Type B pancreatic cell (in vitro differentiated cells): Measurements from ENCODE around the gene DEGS2. TPM values are rescaled to one million over a fixed set of nuclear protein-coding genes. Genes with fewer than 3 reads are reported as not detected.

Experiments used
- DNase-seq: peaks from one replicate; pipeline ENCODE4 v3.0.0; 2021; ENCODE audit warnings: mixed read lengths; ENCODE audit not compliant: unreplicated experiment; ENCODE audit errors: extremely low spot score
- H3K27ac Mint-ChIP-seq: 2 replicates; pipeline ENCODE4 v1.8.0; 2021; ENCODE audit warnings: mild to moderate bottlenecking, mixed read lengths
- H3K27me3 Mint-ChIP-seq: 2 replicates; pipeline ENCODE4 v1.8.0; 2021; ENCODE audit warnings: mixed read lengths
- H3K36me3 Mint-ChIP-seq: 2 replicates; pipeline ENCODE4 v1.8.0; 2021; ENCODE audit warnings: mixed read lengths
- H3K4me1 Mint-ChIP-seq: one replicate; pipeline ENCODE4 v1.8.0; 2021; ENCODE audit warnings: mixed read lengths; ENCODE audit not compliant: unreplicated experiment
- H3K4me3 Mint-ChIP-seq: 2 replicates; pipeline ENCODE4 v1.8.0; 2021; ENCODE audit warnings: mild to moderate bottlenecking, mixed read lengths
- H3K9me3 Mint-ChIP-seq: 2 replicates; pipeline ENCODE4 v1.8.0; 2021; ENCODE audit warnings: mixed read lengths
- CTCF ChIP-seq: fragments of 200-600 bp; sonication (generic); conservative IDR thresholded peaks from 2 replicates; pipeline ENCODE4 v1.5.0; 2021; ENCODE audit warnings: antibody characterized with exemption, mild to moderate bottlenecking
- total RNA-seq: library from RNA; stranded (reverse); gene quantifications from 2 replicates; pipeline ENCODE4 v1.2.1, GENCODE V29; 2021; ENCODE audit warnings: low replicate concordance

The DEGS2 gene
- total RNA-seq, 1 donor from 2014 or later, result 5.2 TPM

- Mint-ChIP-seq H3K9me3 (no peaks in the 10 kb centered on the region), H3K27ac (no peak overlapping the region), H3K36me3 (peaks cover 4% of the 10 kb centered on the region), H3K27me3 (no peaks in the 10 kb centered on the region), H3K4me3 (no peak overlapping the region), H3K4me1 (peaks cover 5% of the 10 kb centered on the region)
- no peak for DNase-seq
- TF ChIP-seq CTCF, result no peak
Observed at GRCh38 chr14:100117633-100118395, 41.6 kb downstream of the DEGS2 start.

- peaks cover 4% of the 10 kb centered on the region for H3K36me3 Mint-ChIP-seq
- H3K9me3 Mint-ChIP-seq, result no peaks in the 10 kb centered on the region
- no peak for TF ChIP-seq CTCF
- H3K4me3 Mint-ChIP-seq, result no peak overlapping the region
- DNase-seq, result no peak
- peaks cover 5% of the 10 kb centered on the region for H3K4me1 Mint-ChIP-seq
- no peak overlapping the region for H3K27ac Mint-ChIP-seq
- no peaks in the 10 kb centered on the region for H3K27me3 Mint-ChIP-seq
Observed at GRCh38 chr14:100117026-100117425, 42.4 kb downstream of the DEGS2 start.

- no peak for DNase-seq
- H3K9me3 Mint-ChIP-seq, result no peaks in the 10 kb centered on the region
- no peak overlapping the region for H3K4me3 Mint-ChIP-seq
- no peak overlapping the region for H3K27ac Mint-ChIP-seq
- no peak for TF ChIP-seq CTCF
- H3K4me1 Mint-ChIP-seq, result peaks cover 11% of the 10 kb centered on the region
- peaks cover 4% of the 10 kb centered on the region for H3K36me3 Mint-ChIP-seq
- no peaks in the 10 kb centered on the region for H3K27me3 Mint-ChIP-seq
Observed at GRCh38 chr14:100116134-100116533, 43.3 kb downstream of the DEGS2 start.

GRCh38 chr14:100115726-100116125 is 43.7 kb downstream of the DEGS2 start:
- H3K36me3 Mint-ChIP-seq, result peaks cover 4% of the 10 kb centered on the region
- H3K27ac Mint-ChIP-seq, result no peak overlapping the region
- no peaks in the 10 kb centered on the region for H3K27me3 Mint-ChIP-seq
- H3K4me3 Mint-ChIP-seq, result no peak overlapping the region
- TF ChIP-seq CTCF, result no peak
- no peaks in the 10 kb centered on the region for H3K9me3 Mint-ChIP-seq
- H3K4me1 Mint-ChIP-seq, result peaks cover 11% of the 10 kb centered on the region
- no peak for DNase-seq

GRCh38 chr14:100115236-100115635 is 44.2 kb downstream of the DEGS2 start:
- Mint-ChIP-seq H3K9me3 (no peaks in the 10 kb centered on the region), H3K27me3 (no peaks in the 10 kb centered on the region), H3K4me3 (no peak overlapping the region), H3K4me1 (peaks cover 11% of the 10 kb centered on the region), H3K27ac (no peak overlapping the region), H3K36me3 (peaks cover 4% of the 10 kb centered on the region)
- TF ChIP-seq CTCF, result peak; percentile 50
- no peak for DNase-seq
